Pancreas (tissue), 10 donors: ENCODE results near the gene CD244. TPM values are rescaled to one million over a fixed set of nuclear protein-coding genes. Genes with fewer than 3 reads are reported as not detected.

ENCODE experiments used
- ATAC-seq, 4 donors: fragments of 200-7000 bp; cut with Tn5 transposase; one replicate each; pipeline versions ENCODE4 v1.8.0 to v1.9.1; 2020; ENCODE audit warnings: mild to moderate bottlenecking in 4 of 4, moderate library complexity in 4 of 4
- DNase-seq, 6 donors: peaks; one replicate each; pipeline ENCODE4 v3.0.0-alpha.2; 2020
- FAIRE-seq: peaks from 2 replicates; lab custom pipeline; 2012; peaks lifted over from hg19 to GRCh38; lab: Jason Lieb, UNC
- H3K27ac ChIP-seq, 4 donors: fragments of 200-600 bp; sonication (generic); 1 replicate in 3 of 4; 2 replicates in 1 of 4; pipeline versions ENCODE4 v1.5.0 to v1.8.0; 2020
- H3K27me3 ChIP-seq, 4 donors: fragments of 200-600 bp; one replicate each; pipeline ENCODE4 v1.8.0; 2021
- H3K36me3 ChIP-seq, 3 donors: fragments of 200-600 bp; sonication (generic) in 1 of 3; one replicate each; pipeline versions ENCODE4 v1.5.0 to v1.8.0; 2020 to 2021
- H3K4me1 ChIP-seq, 3 donors: fragments of 200-600 bp; one replicate each; pipeline ENCODE4 v1.8.0; 2021
- H3K4me3 ChIP-seq, 4 donors: fragments of 200-600 bp; sonication (generic) in 2 of 4; one replicate each; pipeline versions ENCODE4 v1.5.0 to v1.8.0; 2020 to 2021
- H3K9me3 ChIP-seq, 4 donors: fragments of 200-600 bp; one replicate each; pipeline ENCODE4 v1.8.0; 2021
- CTCF ChIP-seq, 4 donors: fragments of 200-600 bp; sonication (generic) in 3 of 4; IDR thresholded peaks; one replicate each; pipeline versions ENCODE4 v1.5.0 to v1.8.0; 2021; ENCODE audit warnings: antibody characterized with exemption in 4 of 4
- WGBS, 2 donors: extraction: QIAGEN DNeasy Blood & Tissue Kit; methylation state at CpG; one replicate each; pipeline ENCODE4 v1.1.7; 2013; 5-methylcytosine and 5-hydroxymethylcytosine counted together
- intact Hi-C, 3 donors: fragments of 100-400 bp; cut with DNase I; formaldehyde crosslinking; loops; one replicate each; pipeline versions ENCODE4 v1.11.1 to v1.14.2; 2022
- polyA plus RNA-seq, 2 donors: library from polyadenylated mRNA; stranded (reverse); fragments of 200-250 nt; gene quantifications; one replicate each; pipeline ENCODE4 v1.2.3, GENCODE V29; 2013
- total RNA-seq, 6 donors: library from RNA; stranded (reverse); fragmentation: NEBNext Ultra II Directional in 4 of 6; extraction: Animal tissue kit (Norgen Biotek cat#: 25700) in 4 of 6; gene quantifications; one replicate each; pipeline versions ENCODE4 v1.2.1 to v1.2.4, GENCODE V29; 2021 to 2023
- donor health status: healthy with polysubstance abuse.
- donor health status: DM: no; HTN: no; CAD: no; lungs with moderate emphysema.
- donor health status: DM: no; HTN: no; CAD: no.
- donor health status: control.
- donor health status: control.
- donor health status: Bipolar disorder and iron deficiency.
- donor health status: DM: yes; HTN: yes; CAD: no.
- donor health status: DM: no; HTN: no; CAD: no.
- donor health status: DM: no; HTN: no; CAD: no.
- donor health status: DM: yes; HTN: yes; CAD: no.

CD244 gene
- total and polyA plus RNA-seq, 8 donors = 0.06 to 0.79 (median 0.14) TPM; not detected in 2

- no peak for TF ChIP-seq CTCF (IDR thresholded peaks at IDR 0.05)
- 74 to 95% methylated on average over 1 of the region's 1 CpG for WGBS, 2 donors
- Histone ChIP-seq H3K36me3 (no peaks in the 10 kb centered on the region), H3K4me3 (no peak overlapping the region), H3K9me3 (no peaks in the 10 kb centered on the region), H3K27me3 (no peaks in the 10 kb centered on the region), H3K4me1 (no peaks in the 10 kb centered on the region), H3K27ac (no peak overlapping the region)
- DNase-seq (no peak), ATAC-seq (no peak), FAIRE-seq (no peak)
- intact Hi-C loops = loop anchor here in 2 of 3 donors (5.0 to 10.0 kb wide), 2 partner anchors 102 to 305 kb away; partner anchors contain the start of gene DEDD (in 1 of the 2)
Measured at GRCh38 chr1:160829766-160830165, 32.9 kb downstream of the CD244 start.

- no peak overlapping the region for H3K27ac ChIP-seq
- no peaks in the 10 kb centered on the region for H3K4me1 ChIP-seq
- WGBS, 2 donors = 82 to 90% methylated on average over 2 of the region's 2 CpGs
- no peak overlapping the region for H3K4me3 ChIP-seq
- no peaks in the 10 kb centered on the region for H3K27me3 ChIP-seq
- no peak for FAIRE-seq
- intact Hi-C loops = no loop called here
- H3K36me3 ChIP-seq = no peaks in the 10 kb centered on the region
- no peak for TF ChIP-seq CTCF (IDR thresholded peaks at IDR 0.05)
- DNase-seq = no peak
- ATAC-seq = no peak
- no peaks in the 10 kb centered on the region for H3K9me3 ChIP-seq
Measured at GRCh38 chr1:160827418-160827817, 35.3 kb downstream of the CD244 start.

GRCh38 chr1:160826546-160826945, 36.1 kb downstream of the CD244 start:
- FAIRE-seq = no peak
- no peak for TF ChIP-seq CTCF (IDR thresholded peaks at IDR 0.05)
- WGBS, 2 donors = 76 to 80% methylated on average over 1 of the region's 1 CpG

GRCh38 chr1:160823296-160823695, 39.4 kb downstream of the CD244 start:
- Histone ChIP-seq H3K36me3 (no peaks in the 10 kb centered on the region), H3K4me3 (no peak overlapping the region), H3K27me3 (no peaks in the 10 kb centered on the region), H3K9me3 (no peaks in the 10 kb centered on the region), H3K27ac (no peak overlapping the region), H3K4me1 (no peaks in the 10 kb centered on the region)
- ATAC-seq (no peak), DNase-seq (no peak), FAIRE-seq (no peak)
- WGBS, 2 donors = 66 to 81% methylated on average over 3 of the region's 3 CpGs
- no peak for TF ChIP-seq CTCF (IDR thresholded peaks at IDR 0.05)
- intact Hi-C loops = no loop called here

More at GRCh38 chr1:160826546-160826945, 36.1 kb downstream of the CD244 start:
- H3K4me1 ChIP-seq = no peaks in the 10 kb centered on the region
- no peaks in the 10 kb centered on the region for H3K27me3 ChIP-seq
- intact Hi-C loops = no loop called here
- H3K36me3 ChIP-seq = no peaks in the 10 kb centered on the region
- no peak overlapping the region for H3K27ac ChIP-seq
- H3K4me3 ChIP-seq = no peak overlapping the region
- H3K9me3 ChIP-seq = no peaks in the 10 kb centered on the region
- ATAC-seq (no peak), DNase-seq (no peak)

GRCh38 chr1:160821627-160822026, 41.1 kb downstream of the CD244 start:
- H3K27me3 ChIP-seq = peaks cover 0 to 4% (median 0%) of the 10 kb centered on the region in 4 donors
- 74 to 79% methylated on average over 8 of the region's 8 CpGs for WGBS, 2 donors
- FAIRE-seq = no peak
- H3K36me3 ChIP-seq = no peaks in the 10 kb centered on the region
- no peak overlapping the region for H3K4me3 ChIP-seq
- intact Hi-C loops = no loop called here
- no peaks in the 10 kb centered on the region for H3K9me3 ChIP-seq
- no peak for ATAC-seq
- TF ChIP-seq CTCF (IDR thresholded peaks at IDR 0.05) = no peak
- no peak overlapping the region for H3K27ac ChIP-seq
- H3K4me1 ChIP-seq = no peaks in the 10 kb centered on the region
- DNase-seq = no peak
